Measurements from ENCODE around the gene SEC22A.
A peak's percentile ranks its signal among the peaks of the same experiment; 100 is the strongest.

SEC22A gene

GRCh38 chr3:123296836-123297626 is 95.3 kb downstream of the SEC22A start:
- no peak for TF ChIP-seq YY1 (IDR thresholded peaks at IDR 0.05; ENCODE audit: low read depth)
- TF ChIP-seq RAD21 (IDR thresholded peaks at IDR 0.05; ENCODE audit: low read depth) = no peak

DNA sequence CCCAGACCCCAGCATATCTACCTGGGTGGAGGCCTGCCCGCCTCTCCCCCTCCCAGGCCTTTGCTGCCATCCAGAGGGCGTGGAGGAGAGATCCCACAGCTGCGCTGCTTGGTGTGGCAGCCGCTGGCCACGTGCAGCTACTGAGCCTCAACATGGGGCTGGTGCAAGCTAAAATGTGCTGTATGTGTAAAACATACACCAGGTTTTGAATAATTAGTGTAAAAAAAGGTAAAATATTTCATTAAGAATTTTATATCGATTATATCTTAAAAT is 95.8 kb downstream of the SEC22A start:
- no peak for TF ChIP-seq CEBPB (IDR thresholded peaks at IDR 0.05)
- peak; percentile 14; the same call in 1 of the 2 replicates for TF ChIP-seq RAD21 (IDR thresholded peaks at IDR 0.05; ENCODE audit: low read depth)

DNA sequence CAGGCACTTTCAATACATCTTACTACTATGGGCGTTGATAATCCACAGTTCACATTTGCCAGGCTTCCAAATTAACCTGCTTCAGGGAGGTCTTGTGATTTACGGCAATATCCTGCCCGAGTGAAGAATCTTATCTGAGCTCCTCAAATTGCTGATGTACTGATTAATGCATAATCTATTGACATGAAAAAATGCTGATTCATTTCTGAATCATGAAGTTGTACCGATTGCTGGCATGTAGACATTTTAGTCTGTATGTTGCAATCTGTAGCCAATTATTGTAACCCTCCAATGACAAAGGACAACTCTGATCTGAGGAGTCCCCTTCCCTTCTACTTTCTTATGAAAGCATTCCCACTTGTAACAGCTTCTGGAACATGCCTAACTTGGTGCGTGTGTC is 97.2 kb downstream of the SEC22A start:
- TF ChIP-seq TEAD4 (IDR thresholded peaks at IDR 0.05) (no peak), TAF1 (IDR thresholded peaks at IDR 0.05; ENCODE audit: low read depth) (no peak)

- TF ChIP-seq REST (IDR thresholded peaks at IDR 0.05; ENCODE audit: low read depth) = 0 out of 2 replicates have a peak, but pooled peaks have one; percentile 19
- no peak for TF ChIP-seq CREB1 (IDR thresholded peaks at IDR 0.05; ENCODE audit: low read depth)
Observed at GRCh38 chr3:123299581-123299980, 97.8 kb downstream of the SEC22A start.

DNA sequence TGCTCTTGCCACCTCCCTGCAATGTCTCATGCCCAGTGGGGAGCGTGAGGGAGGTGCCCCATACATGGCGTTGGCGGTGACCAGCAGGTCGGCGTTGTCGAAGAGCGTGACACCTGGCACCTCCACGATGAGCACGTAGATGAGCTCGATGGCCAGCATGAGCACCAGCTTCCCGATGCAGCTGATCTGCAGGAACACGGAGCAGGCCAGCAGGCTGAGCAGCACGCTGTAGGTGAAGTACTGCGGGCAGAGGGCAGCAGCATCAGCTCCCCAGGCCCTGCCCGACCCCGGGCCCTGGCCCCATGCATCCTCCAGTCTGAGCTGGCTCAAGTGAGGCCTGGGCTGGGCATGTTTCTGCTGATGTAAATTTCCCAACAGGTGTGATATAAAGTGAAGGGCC is 98.3 kb downstream of the SEC22A start:
- TF ChIP-seq CREB1 (IDR thresholded peaks at IDR 0.05; ENCODE audit: low read depth) (no peak), REST (IDR thresholded peaks at IDR 0.05; ENCODE audit: low read depth) (no peak), CEBPB (IDR thresholded peaks at IDR 0.05) (no peak), MAX (IDR thresholded peaks at IDR 0.05) (no peak), TEAD4 (IDR thresholded peaks at IDR 0.05) (no peak), FOXM1 (IDR thresholded peaks at IDR 0.05; ENCODE audit: borderline replicate concordance, low read depth) (no peak), TCF12 (IDR thresholded peaks at IDR 0.05; ENCODE audit: low read depth) (no peak), RAD21 (IDR thresholded peaks at IDR 0.05; ENCODE audit: low read depth) (no peak), ZBTB7A (IDR thresholded peaks at IDR 0.05; ENCODE audit: low read depth) (no peak), EGR1 (IDR thresholded peaks at IDR 0.05) (no peak), YY1 (IDR thresholded peaks at IDR 0.05; ENCODE audit: low read depth) (no peak), NFIC (IDR thresholded peaks at IDR 0.05) (no peak), TAF1 (IDR thresholded peaks at IDR 0.05; ENCODE audit: low read depth) (no peak), USF1 (IDR thresholded peaks at IDR 0.05) (no peak), EP300 (IDR thresholded peaks at IDR 0.05; ENCODE audit: borderline replicate concordance) (no peak)

GRCh38 chr3:123300583-123300982 is 98.8 kb downstream of the SEC22A start:
- TF ChIP-seq CEBPB (IDR thresholded peaks at IDR 0.05) (no peak), EGR1 (IDR thresholded peaks at IDR 0.05) (no peak), TCF12 (IDR thresholded peaks at IDR 0.05; ENCODE audit: low read depth) (no peak), NFIC (IDR thresholded peaks at IDR 0.05) (no peak), USF1 (IDR thresholded peaks at IDR 0.05) (no peak), YY1 (IDR thresholded peaks at IDR 0.05; ENCODE audit: low read depth) (no peak)

- TF ChIP-seq USF1 (IDR thresholded peaks at IDR 0.05) (no peak), EGR1 (IDR thresholded peaks at IDR 0.05) (no peak), FOXM1 (IDR thresholded peaks at IDR 0.05; ENCODE audit: borderline replicate concordance, low read depth) (no peak), TEAD4 (IDR thresholded peaks at IDR 0.05) (no peak), CREB1 (IDR thresholded peaks at IDR 0.05; ENCODE audit: low read depth) (no peak), YY1 (IDR thresholded peaks at IDR 0.05; ENCODE audit: low read depth) (no peak), NFIC (IDR thresholded peaks at IDR 0.05) (no peak), TCF12 (IDR thresholded peaks at IDR 0.05; ENCODE audit: low read depth) (no peak), RAD21 (IDR thresholded peaks at IDR 0.05; ENCODE audit: low read depth) (no peak), TAF1 (IDR thresholded peaks at IDR 0.05; ENCODE audit: low read depth) (no peak), CEBPB (IDR thresholded peaks at IDR 0.05) (no peak), MAX (IDR thresholded peaks at IDR 0.05) (no peak), ZBTB7A (IDR thresholded peaks at IDR 0.05; ENCODE audit: low read depth) (no peak), REST (IDR thresholded peaks at IDR 0.05; ENCODE audit: low read depth) (no peak), EP300 (IDR thresholded peaks at IDR 0.05; ENCODE audit: borderline replicate concordance) (no peak)
Observed at GRCh38 chr3:123301331-123302184, 99.8 kb downstream of the SEC22A start.
